Activated CD4-positive, alpha-beta T cell treated with anti-CD3 and anti-CD28 coated beads, Interleukin-2, Interleukin-4, amounts not matched to agents 100 ng/mL and 50 ng/mL, durations not matched to agents 16 hours and 8 hours (primary cell): ENCODE results near the gene EGFL6.
"Not testable (repeated sequence)": the region's sequence is repeated elsewhere in the genome, so short reads cannot be mapped to it uniquely, and the experiment has no call there.

Experiments used
- DNase-seq: peaks from one replicate; pipeline ENCODE4 v3.0.0-alpha.2; 2020; ENCODE audit warnings: low spot score

Gene EGFL6

DNA sequence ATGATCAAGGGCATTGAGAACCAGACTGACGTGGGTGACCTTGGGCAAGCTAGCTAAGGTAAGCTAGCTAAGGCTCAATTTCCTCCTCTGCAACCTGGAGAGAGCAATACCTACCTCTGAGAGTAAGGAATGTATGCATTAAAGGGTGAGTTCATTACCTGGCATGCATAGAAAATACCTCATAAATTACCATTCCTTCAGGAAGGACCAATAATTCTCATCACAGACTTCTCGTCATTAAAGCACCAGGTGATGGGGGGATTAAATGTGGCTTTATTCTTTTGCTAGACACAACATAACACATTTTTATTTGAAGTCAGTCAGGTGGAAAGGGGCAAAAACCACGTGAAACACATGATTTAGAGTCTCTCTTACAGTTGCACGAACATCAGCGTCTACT, 21.5 kb downstream of the EGFL6 start:
- no peak for DNase-seq

DNA sequence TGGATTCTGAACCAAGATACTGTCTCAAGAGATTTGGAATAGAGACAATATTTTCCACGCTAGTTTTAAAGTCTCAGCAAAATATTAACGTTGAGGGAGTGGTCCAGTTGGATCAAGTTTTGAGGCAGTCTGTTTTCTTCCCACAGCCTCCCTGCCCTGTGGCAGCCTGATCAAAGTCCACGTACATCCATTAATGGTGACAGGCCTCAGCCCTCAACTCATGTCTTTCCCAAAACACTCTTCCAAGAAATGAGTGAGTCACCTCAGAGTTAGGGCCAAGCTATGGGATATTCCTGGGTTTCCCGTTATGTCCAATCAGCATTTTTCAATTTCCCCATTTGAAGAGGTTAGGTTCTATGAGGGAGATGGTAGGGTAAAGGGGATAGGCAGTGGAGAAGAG, 28.5 kb downstream of the EGFL6 start:
- no peak for DNase-seq

DNA sequence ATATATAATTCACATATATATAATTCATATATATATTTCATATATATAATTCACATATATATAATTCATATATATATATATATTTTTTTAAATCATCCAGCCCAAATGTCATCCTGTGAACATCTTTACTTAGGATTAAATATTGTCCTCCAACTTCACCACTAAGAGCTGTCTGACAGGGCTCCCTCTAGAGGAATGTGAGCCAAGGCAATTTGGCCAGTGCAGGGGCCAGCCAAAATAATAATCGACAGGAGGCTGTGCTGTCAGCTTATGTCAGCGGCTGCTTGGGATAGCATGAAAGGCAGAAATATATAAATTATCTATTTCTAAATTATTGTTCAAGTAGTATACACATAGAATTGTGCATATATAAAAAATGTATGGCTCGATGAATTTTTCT, 29.5 kb downstream of the EGFL6 start:
- DNase-seq = no peak

DNA sequence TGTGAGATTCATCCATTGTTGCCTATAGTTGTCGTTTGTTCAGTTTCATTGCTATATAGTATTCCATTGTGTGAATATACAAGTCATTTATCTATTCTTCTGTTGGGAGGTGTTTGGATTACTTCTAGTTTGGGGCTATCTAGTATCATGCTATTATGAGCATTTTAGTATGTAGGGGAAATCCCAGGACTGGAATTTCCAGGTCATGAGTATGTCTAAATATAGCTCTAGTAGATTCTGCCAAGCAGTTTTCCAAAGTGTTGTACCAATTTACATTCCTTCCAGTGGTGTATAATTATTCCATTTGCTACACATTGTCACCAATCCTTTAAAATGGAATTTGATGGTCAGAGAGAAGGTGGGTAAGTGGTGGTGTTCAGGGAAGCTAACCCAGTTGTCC, 30.1 kb downstream of the EGFL6 start:
- DNase-seq = no peak

DNA sequence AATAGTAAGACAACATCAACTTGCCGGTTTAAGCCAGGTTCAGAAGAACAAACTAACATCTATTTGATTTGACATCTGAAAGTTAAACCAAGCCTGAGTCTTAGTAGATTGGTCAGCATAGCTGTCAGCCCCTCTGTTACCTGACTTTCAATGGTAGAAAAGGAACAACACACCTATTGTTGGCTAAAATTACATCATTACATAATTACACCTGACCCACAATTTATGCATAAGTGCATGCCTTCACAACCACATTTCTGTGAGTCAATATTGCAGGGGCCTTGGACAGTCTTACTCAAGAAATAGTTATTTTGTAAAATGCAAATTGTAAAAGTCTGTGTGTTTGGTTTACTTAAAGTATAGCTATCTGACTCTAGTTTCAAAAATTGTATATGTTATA, 36.2 kb downstream of the EGFL6 start:
- no peak for DNase-seq

DNA sequence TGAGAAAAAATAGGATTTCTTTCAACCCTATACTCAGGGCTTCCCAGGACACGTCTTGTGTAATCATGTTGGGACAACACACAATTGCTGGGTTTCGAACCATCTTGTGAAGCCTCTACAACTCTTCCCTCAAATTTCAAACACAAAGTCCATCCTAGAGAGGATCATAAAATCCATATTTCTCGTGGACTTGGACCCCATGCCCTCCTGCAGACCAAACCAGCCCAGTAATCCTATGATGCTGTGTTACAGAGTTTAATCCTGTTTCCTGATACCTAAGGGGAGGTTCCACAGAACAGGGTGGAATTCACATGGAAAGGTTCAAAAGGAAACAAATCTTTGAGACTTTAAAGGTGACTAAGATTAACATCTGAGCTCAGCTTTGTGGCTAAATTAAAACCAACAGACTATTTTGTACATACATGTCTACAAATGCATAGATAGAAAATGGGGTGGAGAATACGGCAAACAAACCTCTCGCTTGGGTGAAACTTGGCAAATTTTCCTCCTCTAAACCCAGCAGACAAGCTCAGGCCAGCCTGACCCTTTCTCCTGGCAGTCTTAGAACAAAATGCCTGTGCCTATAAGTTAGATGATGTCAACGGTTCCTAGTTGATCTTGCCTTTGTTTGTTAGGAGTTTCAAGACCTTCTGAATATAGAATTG, 38.1 kb downstream of the EGFL6 start:
- DNase-seq = no peak

DNA sequence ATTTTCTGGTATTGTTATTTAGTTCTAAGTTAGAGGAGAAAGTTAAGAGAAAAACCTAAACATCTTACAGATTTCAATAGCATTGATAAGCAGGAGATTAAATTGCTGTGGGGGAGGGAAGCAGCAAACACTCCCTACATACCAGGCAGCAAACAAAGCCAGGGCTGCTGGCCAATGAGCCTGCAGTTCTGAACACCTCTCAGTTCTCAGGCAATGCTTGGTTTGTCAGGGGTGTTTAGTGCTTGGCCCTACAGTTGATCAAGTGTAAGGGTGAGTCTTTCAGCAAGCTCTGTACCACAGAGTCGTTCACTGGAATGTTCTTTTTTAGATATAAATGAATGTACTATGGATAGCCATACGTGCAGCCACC, 38.6 kb downstream of the EGFL6 start:
- no peak for DNase-seq

DNA sequence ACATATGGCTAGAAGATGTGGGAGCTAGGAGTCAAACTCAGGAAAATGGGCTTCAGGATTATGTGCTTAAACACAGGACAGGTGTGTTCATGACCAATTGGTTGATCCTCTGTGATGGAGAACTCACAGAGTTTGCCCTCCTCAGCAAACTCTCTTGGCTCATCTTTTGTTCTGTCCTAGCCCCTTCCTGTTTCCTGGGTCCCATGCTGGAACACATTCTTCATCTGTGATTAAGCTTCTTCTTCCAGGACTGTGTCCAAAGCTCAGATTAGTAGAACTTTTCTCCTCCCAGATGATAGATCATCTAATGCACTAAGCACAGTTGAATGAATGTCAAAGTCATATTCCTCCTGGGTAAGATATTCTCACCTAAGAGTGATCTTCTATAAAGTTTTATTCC, 44.8 kb downstream of the EGFL6 start:
- no peak for DNase-seq

DNA sequence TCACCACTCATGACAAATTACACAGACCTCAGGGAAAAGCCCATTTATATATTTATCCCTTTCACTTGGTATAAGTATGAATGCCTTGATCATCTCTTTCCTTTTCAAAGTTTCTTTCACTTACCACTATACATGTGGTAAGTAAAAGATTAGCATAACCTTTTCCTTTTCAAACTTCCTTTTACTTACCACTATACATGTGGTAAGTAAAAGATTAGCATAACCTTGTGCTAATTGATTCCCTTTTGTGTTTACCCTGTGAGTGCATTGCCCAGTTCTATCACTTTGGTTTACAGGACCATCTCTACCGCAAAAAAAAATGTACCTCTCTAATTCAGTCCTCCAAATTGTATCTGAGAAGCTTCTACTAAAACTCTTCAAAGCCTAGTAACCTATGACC, 50.8 kb downstream of the EGFL6 start:
- DNase-seq = no peak

DNA sequence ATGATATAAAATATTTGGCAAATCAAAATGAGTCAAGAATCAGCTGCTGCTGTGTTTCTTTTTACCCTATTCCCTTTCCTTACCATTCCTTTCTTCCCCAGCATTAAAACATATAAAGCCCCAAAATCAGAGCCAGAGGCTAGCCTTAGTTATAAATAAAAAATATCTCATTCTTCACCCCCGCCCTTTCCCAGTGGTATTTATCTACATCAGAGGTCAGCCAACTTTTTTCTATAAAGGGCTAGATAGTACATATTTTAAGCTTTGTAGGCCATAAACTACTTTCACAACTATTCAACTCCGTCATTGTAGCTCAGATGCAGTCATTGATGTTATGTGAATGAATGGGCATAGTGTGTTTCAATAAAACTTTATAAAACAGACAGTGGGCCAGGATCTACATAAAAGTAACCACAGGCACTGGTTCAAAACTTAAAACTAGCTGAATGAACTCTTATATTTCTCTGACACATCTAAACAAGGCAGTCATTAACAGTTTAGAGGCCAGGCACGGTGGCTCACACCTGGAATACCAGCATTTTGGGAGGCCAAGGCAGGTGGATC, 53.1 kb downstream of the EGFL6 start:
- no peak for DNase-seq

DNA sequence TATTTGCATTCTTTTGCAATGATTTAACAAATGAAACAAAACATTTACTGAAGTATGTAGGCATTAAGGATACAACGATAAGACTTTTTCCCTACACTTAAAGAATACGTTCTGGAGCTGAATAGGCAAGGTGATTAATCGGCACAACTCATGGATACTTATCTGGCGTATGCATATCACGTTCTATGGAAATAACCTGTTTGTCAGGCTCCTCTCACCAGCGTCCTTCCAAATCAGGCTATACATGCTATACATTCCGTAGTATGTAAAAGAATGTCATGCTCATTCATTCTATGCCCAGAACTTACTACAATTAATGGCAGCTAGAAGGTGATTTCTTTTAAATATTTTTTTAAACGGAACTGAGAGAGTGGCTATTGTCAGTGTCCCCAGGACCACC, 57.9 kb downstream of the EGFL6 start:
- DNase-seq = no peak

DNA sequence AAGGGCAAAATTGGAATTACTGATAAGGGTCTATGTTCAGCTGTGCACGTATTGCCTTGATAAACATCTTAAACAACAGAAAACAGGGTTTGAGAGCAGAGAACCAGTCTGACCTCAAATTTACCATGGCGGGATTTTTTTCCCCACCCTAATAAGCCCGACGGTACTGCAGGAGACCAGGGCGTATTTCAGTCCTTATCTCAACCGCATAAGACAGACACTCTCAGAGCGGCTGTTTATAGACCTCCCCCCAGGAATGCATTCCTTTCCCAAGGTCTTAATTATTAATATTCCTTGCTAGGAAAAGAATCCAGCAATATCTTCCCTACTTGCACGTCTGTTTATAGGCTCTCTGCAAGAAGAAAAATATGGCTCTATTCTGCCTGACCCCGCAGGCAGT, 67.8 kb downstream of the EGFL6 start:
- DNase-seq = not testable (repeated sequence)

DNA sequence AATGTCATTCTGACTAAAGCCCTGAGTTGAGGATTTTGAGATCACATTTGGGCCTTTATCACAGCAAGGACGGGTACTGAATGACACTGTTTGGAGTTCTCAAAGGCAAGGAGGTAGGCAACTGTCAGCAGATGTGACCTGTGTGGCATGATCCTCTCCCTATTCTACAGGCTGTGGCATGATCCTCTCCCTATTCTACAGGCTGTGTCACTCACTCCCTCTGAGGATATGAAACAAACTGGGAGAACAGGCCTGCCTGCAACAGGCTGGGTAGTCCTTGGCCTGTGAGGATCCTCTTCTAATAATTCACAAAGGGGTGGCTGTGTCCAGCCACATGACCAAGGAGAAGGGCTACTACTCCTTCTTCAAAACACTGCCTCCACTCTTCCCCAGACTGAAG, 68.6 kb downstream of the EGFL6 start:
- no peak for DNase-seq

DNA sequence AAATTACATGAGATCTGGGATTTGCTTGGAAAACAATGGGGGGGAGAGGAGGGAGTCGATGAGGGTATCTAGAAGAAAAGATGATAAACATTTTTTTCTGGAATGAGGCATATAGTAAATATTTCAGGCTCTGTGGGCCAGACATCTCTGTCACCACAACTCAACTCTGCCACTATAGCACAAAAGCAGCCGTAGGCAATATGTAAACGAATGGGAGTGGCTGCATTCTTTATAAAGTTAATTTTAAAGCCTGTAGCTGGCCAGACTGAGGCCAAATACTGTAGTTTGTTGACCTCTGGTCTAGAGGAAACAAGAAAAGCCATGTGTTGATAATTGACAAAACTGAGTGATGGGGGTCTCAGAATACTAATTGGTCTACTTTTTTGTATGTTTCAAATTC, 69.4 kb downstream of the EGFL6 start:
- DNase-seq = no peak

DNA sequence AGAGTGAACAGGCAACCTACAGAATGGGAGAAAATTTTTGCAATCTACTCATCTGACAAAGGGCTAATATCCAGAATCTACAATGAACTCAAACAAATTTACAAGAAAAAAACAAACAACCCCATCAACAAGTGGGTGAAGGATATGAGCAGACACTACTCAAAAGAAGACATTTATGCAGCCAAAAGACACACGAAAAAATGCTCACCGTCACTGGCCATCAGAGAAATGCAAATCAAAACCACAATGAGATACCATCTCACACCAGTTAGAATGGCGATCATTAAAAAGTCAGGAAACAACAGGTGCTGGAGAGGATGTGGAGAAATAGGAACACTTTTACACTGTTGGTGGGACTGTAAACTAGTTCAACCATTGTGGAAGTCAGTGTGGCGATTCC, 72.3 kb downstream of the EGFL6 start:
- DNase-seq = not testable (repeated sequence)

DNA sequence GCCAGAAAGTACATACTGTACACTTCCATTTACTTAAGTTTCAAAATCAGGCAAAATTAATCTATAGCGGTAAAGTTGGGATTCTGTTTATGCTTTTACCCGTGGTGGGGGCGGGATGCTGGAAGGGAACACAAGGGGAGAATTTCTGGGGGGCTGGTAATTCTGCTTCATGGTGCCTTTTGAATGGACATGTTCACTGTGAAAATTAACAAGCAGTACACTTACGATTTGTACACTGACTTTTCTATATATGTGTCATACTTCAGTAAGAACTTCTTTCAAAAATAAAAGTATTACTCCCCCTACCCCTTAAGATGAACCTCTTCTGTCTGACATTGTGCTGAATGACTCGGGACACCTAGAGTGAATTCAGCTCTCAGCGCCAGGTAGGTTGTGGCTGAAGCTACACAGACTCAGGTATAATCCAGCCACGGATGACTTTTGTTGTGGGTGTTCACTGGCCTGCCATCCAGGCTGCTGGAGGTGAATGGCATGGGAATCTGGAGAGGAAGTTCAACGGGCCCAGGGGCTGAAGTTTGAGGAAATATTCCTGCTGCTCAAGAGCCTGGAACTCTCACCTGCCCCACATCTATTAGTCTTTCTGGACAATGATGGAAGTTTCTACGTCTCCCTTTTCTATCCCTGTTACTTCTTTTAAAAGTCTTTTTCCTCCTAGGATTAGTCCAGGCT, 76.2 kb downstream of the EGFL6 start:
- no peak for DNase-seq

DNA sequence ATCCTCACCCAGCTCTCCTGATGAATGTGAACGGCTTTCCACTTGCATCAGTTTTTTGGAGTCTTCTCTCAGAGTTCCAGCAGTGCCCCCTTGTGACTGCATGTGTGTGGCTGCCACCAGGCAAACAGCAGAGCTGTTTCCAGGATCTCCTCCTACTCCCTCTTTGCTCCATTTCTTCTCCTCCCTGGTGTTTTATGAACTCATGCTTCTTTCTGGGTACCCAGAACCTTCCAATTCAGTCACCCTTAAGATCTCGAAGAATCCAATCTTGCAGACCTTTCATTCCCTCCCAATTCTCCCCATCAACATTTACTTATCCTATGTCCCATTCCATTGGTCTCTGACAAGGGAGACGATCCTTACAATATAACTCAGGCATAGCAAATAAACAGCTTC, 76.8 kb downstream of the EGFL6 start:
- peak; percentile 36 for DNase-seq

DNA sequence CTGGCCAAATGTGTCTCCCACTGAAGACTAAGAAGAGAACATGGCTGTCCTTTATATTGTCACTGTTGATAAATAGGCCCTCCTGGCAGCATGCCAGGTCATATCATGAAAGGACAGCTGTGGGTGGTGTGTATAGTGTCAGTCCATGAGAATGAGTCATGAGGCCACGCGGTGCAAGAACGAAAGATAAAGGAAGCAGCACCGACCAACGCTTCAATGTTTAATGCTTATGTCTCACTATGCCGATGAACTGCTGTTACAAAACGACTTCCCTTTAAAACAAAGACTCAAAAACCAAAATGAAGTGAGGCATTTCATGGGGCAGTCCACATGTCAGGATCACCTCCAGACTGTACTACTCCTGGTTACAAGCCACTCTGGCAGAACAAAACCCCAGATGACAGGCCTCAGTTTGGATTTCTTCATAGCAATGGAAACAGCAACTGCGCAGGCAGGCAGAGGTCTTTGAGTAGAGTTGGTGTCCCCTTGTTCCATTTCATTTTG, 78.4 kb downstream of the EGFL6 start:
- DNase-seq = peak; percentile 65

DNA sequence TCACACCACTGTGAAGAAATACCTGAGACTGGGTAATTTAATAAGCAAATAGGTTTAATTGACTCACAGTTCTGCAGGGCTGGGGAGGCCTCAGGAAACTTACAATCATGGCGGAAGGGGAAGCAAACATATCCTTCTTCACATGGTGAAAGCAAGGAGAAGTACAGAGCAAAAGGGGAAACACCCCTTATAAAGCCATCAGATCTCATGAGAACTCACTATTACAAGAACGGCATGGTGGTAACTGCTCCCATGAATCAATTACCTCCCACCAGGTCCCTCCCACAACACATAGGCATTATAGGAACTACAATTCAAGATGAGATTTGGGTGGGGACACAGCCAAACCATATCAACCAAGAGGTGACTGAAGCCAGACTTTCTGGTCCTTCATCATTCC, 78.9 kb downstream of the EGFL6 start:
- DNase-seq = not testable (repeated sequence)

DNA sequence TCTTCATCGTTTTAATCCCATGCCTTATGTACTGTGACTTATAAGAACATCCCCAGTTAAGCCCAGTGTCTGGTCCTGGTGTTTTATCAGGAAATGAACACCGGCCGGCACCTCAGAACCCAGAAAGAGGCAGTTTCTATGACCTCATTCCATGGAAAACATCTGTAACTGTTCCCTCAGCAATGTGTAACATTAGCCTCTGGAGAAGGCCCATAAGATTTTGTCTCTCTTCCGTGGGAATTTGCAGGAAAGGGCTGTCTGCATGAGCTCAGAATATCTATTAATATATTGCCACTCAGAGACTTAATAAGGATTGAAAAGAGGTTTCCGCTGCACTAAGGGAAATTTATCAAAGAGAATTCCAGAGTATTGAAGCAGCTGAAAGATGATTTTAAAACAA, 80.4 kb downstream of the EGFL6 start:
- DNase-seq = no peak

DNA sequence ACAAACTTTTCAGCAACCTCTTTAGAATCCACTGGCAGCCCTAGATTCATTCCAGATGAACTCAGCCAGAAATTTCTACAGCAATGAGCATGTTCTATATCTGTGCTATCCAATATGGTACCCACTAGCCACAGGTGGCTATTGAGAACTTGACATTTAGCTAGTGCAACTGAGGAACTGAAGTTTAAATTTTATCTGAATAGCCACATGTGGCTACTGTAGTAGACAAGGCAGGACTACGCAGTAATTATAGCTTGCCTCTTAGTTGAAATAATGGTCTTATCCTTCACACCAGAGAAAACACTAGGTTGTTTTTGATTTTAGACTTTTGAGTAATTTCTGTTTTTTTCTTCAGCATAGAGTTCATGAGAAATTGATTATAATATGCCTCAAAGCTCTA, 80.9 kb downstream of the EGFL6 start:
- no peak for DNase-seq

DNA sequence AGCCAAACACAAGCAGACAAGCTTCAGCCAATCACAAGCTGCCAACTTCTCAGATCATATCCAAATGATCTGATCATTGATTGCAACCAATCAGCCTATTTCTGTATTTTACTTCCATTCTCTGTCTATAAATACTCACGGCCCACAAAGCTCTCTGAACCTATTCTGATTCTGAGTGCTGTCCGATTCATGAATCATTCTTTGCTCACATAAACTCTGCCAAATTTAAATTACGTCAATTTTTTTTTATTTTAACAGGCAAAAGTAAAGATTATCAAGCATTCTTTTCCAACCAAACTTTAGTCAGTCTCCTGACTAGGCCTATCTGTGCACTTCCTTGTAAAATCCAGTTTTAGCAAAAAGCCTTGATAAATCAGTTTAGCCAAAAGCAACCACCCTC, 81.7 kb downstream of the EGFL6 start:
- DNase-seq = no peak

DNA sequence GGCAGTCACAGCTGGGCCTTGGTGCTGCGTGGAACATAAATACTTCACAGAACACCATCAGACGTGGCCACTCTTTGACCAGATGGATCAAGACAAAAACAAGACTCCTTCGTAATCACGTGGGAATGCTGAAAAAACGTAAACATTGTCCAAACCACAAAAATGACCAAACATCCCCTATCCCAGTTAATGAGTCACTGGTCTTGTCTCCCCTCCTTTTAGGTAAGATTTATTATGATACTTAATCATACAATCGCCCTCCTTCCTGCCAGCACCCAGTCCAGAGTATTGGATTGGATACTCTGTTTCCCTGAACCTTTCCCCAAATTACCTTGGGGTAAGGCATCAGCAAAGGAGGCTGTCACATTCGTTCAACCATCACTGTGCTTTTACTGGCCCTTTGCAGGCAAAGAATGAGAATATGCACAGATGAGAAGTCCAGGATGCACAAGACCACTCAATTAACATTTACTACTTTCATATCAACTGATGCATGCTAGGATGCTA, 82.9 kb downstream of the EGFL6 start:
- DNase-seq = no peak
